Right lobe of liver (tissue), 6 donors: ENCODE measurements around the gene PTPRT. TPM values are rescaled to one million over a fixed set of nuclear protein-coding genes. Genes with fewer than 3 reads are reported as not detected.

Experiments
- ATAC-seq, 4 donors: fragments of 200-7000 bp; cut with Tn5 transposase; one replicate each; pipeline ENCODE4 v1.9.1; 2020; ENCODE audit warnings: mild to moderate bottlenecking in 4 of 4, moderate library complexity in 4 of 4
- DNase-seq, 3 donors: peaks; one replicate each; pipeline ENCODE4 v3.0.0-alpha.2; 2020
- H3K27ac ChIP-seq, 3 donors: fragments of 200-600 bp; one replicate each; pipeline ENCODE4 v1.8.0; 2022
- H3K27me3 ChIP-seq, 2 donors: fragments of 200-600 bp; one replicate each; pipeline ENCODE4 v1.8.0; 2022
- H3K36me3 ChIP-seq, 4 donors: fragments of 200-600 bp; sonication (generic) in 1 of 4; one replicate each; pipeline versions ENCODE4 v1.5.1 to v1.8.0; 2017 to 2022; ENCODE audit warnings: control low read depth in 1 of 4
- H3K4me1 ChIP-seq, 4 donors: fragments of 200-600 bp; sonication (generic) in 1 of 4; one replicate each; pipeline versions ENCODE4 v1.5.1 to v1.8.0; 2017 to 2022; ENCODE audit warnings: control low read depth in 1 of 4
- H3K4me3 ChIP-seq, 3 donors: fragments of 200-600 bp; one replicate each; pipeline ENCODE4 v1.8.0; 2022
- H3K9me3 ChIP-seq, 4 donors: fragments of 200-600 bp; sonication (generic) in 1 of 4; one replicate each; pipeline versions ENCODE4 v1.5.1 to v1.8.0; 2017 to 2022; ENCODE audit warnings: control low read depth in 1 of 4
- POLR2A ChIP-seq: fragments of 450-650 bp; IDR thresholded peaks from one replicate; pipeline ENCODE4 v1.6.1; 2017; ENCODE audit warnings: antibody characterized with exemption, mild to moderate bottlenecking
- WGBS: methylation state at CpG from one replicate; pipeline ENCODE4 v1.1.6; 2018; ENCODE audit warnings: low coverage, low lambda C conversion rate; ENCODE audit not compliant: insufficient coverage; ENCODE audit errors: missing lambda C conversion rate; 5-methylcytosine and 5-hydroxymethylcytosine counted together
- intact Hi-C, 2 donors: fragments of 100-400 bp; cut with DNase I; formaldehyde crosslinking; loops; one replicate each; pipeline versions ENCODE4 v1.11.2 to v1.14.1; 2022
- total RNA-seq, 6 experiments: library from RNA; depleted of rRNA in 2 of 6; stranded (reverse); fragments of >200 nt in 2 of 6; fragmentation: NEBNext Ultra II Directional in 3 of 6; extraction: Animal tissue kit (Norgen Biotek cat#: 25700) in 3 of 6; gene quantifications; one replicate each; pipeline versions ENCODE4 v1.1.0 to v1.2.4, GENCODE V29; 2016 to 2023
- TF ChIP-seq, protein P1 (sequence below), 4 donors: fragments of 200-600 bp in 3 of 4; fragments of 450-650 bp in 1 of 4; IDR thresholded peaks; one replicate each; pipeline versions ENCODE4 v1.5.1 to v1.8.0; 2016 to 2022; ENCODE audit warnings: antibody characterized with exemption in 4 of 4, mild to moderate bottlenecking in 2 of 4
- donor health status: DM: no; HTN: yes; CAD: no.
- donor health status: DM: no; HTN: no; CAD: no.
- donor health status: DM: no; HTN: no; CAD: no.
- donor health status: DM: no; HTN: yes; CAD: no.
- donor health status: DM: no; HTN: yes; CAD: no.

Gene PTPRT
- total RNA-seq, 6 experiments from 2014 or later, result 0.18 to 1.0 (median 0.51) TPM

DNA sequence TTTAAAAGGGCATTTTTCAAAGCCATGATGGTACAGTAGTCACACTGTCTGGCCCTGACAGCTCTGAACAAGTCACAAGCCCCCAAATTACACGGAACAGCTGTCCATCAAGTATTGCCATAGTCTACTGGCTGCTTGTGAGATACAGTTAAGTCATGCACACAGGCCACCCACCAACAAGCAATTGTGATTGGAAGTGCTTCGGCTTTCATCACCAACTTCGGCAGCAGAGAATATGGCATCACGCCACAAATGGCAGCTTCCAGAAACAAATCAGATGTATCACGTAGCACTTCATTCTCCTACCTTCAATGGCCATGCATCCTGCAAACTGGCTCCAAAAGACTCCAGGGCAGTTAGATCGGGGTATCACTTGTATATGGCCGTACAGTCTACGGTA is 160.5 kb downstream of the PTPRT start:
- DNase-seq (no peak), ATAC-seq (no peak)
- H3K4me1 ChIP-seq, result no peaks in the 10 kb centered on the region
- no peaks in the 10 kb centered on the region for H3K36me3 ChIP-seq
- TF ChIP-seq, protein P1, sequence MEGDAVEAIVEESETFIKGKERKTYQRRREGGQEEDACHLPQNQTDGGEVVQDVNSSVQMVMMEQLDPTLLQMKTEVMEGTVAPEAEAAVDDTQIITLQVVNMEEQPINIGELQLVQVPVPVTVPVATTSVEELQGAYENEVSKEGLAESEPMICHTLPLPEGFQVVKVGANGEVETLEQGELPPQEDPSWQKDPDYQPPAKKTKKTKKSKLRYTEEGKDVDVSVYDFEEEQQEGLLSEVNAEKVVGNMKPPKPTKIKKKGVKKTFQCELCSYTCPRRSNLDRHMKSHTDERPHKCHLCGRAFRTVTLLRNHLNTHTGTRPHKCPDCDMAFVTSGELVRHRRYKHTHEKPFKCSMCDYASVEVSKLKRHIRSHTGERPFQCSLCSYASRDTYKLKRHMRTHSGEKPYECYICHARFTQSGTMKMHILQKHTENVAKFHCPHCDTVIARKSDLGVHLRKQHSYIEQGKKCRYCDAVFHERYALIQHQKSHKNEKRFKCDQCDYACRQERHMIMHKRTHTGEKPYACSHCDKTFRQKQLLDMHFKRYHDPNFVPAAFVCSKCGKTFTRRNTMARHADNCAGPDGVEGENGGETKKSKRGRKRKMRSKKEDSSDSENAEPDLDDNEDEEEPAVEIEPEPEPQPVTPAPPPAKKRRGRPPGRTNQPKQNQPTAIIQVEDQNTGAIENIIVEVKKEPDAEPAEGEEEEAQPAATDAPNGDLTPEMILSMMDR (IDR thresholded peaks at IDR 0.05), result no peak
- TF ChIP-seq POLR2A, result no peak
- 68% methylated on average over 4 of the region's 8 CpGs for WGBS
- intact Hi-C loops, result no loop called here
- H3K9me3 ChIP-seq, result no peaks in the 10 kb centered on the region
- H3K4me3 ChIP-seq, result no peak overlapping the region
- no peak overlapping the region for H3K27ac ChIP-seq
- no peaks in the 10 kb centered on the region for H3K27me3 ChIP-seq

DNA sequence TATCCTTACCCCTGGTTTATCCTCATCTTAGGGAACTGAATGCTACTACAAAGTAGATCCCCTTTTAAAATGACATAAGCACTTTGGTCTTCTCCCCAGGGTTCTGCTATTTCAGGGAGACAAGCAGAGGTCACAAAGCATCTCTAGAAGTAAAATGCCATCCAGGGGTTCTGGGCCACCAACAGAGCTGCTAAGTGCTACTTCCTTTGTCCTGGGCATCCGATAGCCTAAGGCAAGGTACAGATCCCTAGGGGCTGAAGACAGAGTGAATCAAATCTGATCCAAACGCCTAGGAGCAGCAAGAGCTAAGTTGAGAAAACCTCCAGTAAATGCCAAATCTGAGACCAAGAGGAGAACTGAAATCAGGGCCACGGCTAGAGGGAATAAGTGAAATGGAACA is 161.2 kb downstream of the PTPRT start:
- TF ChIP-seq, protein P1 (IDR thresholded peaks at IDR 0.05), result no peak
- TF ChIP-seq POLR2A, result no peak
- DNase-seq (no peak), ATAC-seq (no peak)
- no peaks in the 10 kb centered on the region for H3K4me1 ChIP-seq
- H3K4me3 ChIP-seq, result no peak overlapping the region
- H3K9me3 ChIP-seq, result no peaks in the 10 kb centered on the region
- no peaks in the 10 kb centered on the region for H3K27me3 ChIP-seq
- H3K36me3 ChIP-seq, result no peaks in the 10 kb centered on the region
- 36% methylated on average over 3 of the region's 3 CpGs for WGBS
- intact Hi-C loops, result no loop called here
- H3K27ac ChIP-seq, result no peak overlapping the region

DNA sequence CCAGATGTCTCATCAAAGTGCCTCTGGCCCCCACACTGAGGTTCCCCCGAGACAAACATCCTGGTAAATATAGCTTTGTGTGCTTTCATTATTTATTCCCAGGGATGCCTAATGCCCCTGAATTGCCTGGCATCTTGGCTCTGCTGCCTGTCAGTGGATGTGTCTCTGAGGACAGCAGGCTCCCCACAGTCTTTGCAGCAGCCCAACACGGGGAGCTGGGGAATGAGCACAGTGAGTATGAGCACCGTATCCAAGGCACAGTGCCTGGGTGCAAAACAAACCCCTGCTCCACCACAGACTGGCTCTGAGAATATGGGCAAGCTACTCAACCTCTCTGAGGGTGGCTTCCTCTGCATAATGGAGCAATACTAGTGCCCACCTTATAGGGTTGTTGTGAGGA is 165.9 kb downstream of the PTPRT start:
- H3K4me3 ChIP-seq, result no peak overlapping the region
- no peaks in the 10 kb centered on the region for H3K36me3 ChIP-seq
- no peaks in the 10 kb centered on the region for H3K27me3 ChIP-seq
- intact Hi-C loops, result no loop called here
- H3K27ac ChIP-seq, result no peak overlapping the region
- no peaks in the 10 kb centered on the region for H3K9me3 ChIP-seq
- no peaks in the 10 kb centered on the region for H3K4me1 ChIP-seq
- no peak for DNase-seq
- WGBS, result 28% methylated on average over 2 of the region's 3 CpGs
- ATAC-seq, result no peak
- TF ChIP-seq, protein P1 (IDR thresholded peaks at IDR 0.05), result no peak
- no peak for TF ChIP-seq POLR2A

DNA sequence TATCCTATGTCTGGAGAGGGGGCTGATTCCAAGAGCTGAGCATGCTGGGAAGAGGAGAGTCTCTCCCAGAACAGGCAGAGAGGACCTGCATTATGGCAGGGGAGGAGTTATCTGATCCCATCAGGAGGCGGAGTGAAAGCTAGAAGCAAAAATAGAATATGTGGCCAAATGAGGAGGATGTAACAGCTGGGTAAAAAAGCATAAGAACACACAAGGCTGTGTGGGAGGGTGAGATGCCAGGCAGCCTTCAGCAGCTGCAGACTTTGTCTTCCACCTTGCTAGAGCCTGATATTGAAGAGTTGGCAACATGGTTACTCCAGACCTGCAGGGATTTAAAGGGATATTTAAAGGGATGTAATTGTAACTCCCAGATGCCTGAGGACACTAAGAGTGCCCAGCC is 167.1 kb downstream of the PTPRT start:
- no peaks in the 10 kb centered on the region for H3K9me3 ChIP-seq
- H3K27ac ChIP-seq, result no peak overlapping the region
- no peaks in the 10 kb centered on the region for H3K27me3 ChIP-seq
- no peak overlapping the region for H3K4me3 ChIP-seq
- intact Hi-C loops, result no loop called here
- ATAC-seq, result no peak
- no peaks in the 10 kb centered on the region for H3K36me3 ChIP-seq
- DNase-seq, result no peak
- 91% methylated on average over 1 of the region's 1 CpG for WGBS
- TF ChIP-seq, protein P1 (IDR thresholded peaks at IDR 0.05), result no peak
- TF ChIP-seq POLR2A, result no peak
- H3K4me1 ChIP-seq, result no peaks in the 10 kb centered on the region

DNA sequence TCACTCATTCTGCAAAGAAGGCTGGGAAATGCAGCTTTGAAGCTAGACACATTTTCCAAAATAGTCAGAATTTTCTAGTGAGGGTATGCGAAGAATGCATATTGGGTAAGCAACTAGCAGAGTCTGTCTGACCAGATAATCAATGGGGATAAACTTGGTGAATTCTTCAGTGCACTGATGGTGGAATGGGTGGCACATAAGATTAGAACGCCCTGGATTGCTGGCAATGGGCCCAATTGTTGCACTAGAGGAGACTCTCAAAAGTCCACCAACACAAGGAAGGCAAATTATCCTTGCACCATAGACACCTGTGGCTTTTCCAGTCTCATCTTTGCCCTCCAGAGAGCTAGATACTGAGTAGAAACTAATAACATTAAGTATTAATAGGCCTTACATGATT is 167.6 kb downstream of the PTPRT start:
- DNase-seq, result no peak
- Histone ChIP-seq H3K27me3 (no peaks in the 10 kb centered on the region), H3K4me3 (no peak overlapping the region), H3K27ac (no peak overlapping the region), H3K9me3 (no peaks in the 10 kb centered on the region), H3K36me3 (no peaks in the 10 kb centered on the region), H3K4me1 (no peaks in the 10 kb centered on the region)
- 77% methylated on average over 2 of the region's 2 CpGs for WGBS
- no peak for TF ChIP-seq POLR2A
- TF ChIP-seq, protein P1 (IDR thresholded peaks at IDR 0.05), result no peak
- ATAC-seq, result no peak
- intact Hi-C loops, result no loop called here
